ENCODE measurements around the gene KLHL15.
"Not testable (repeated sequence)": the region's sequence is repeated elsewhere in the genome, so short reads cannot be mapped to it uniquely, and the experiment has no call there.

KLHL15 gene

DNA sequence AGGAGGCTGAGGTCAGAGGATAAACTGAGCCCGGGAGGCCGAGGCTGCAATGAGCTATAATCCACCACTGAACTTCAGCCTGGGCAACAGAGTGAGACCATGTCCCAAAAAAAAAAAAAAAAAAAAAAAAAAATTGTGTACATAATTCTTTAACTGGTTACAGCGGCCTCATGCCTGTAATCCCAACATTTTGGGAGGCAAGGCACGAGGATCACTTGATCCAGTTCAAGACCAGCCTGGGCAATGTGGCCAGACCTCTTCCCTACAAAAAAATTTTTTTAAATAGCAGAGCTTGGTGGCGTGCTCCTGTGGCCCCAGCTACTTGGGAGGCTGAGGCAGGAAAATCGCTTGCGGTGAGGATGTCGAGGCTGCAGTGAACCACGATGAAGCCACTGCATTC, 9.3 kb downstream of the KLHL15 start:
- no peak for DNase-seq

GRCh38 chrX:24014388-24015018, 12.5 kb downstream of the KLHL15 start:
- no peak for DNase-seq

DNA sequence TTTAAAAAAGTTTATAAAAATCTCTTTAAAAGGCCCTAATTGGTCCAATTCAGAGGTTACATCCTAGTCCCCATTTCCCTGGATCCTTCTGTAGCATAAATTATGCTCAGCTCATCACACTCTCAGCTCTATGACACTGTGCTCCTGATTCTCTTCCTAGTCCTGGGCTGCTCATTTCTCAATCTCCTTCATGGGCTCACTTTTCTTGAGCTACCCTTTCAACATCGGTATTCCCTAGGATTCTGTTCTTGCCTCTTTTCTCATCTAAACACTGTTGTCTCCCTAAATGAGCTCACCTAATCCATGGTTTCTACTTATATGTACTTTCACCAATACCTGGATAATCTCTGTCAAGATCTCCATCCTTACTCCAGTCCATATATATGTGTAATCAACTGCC, 14.7 kb downstream of the KLHL15 start:
- no peak for DNase-seq

GRCh38 chrX:24005867-24006266, 21.1 kb downstream of the KLHL15 start:
- no peak for DNase-seq

GRCh38 chrX:24005028-24005427, 22.0 kb downstream of the KLHL15 start:
- no peak for DNase-seq

DNA sequence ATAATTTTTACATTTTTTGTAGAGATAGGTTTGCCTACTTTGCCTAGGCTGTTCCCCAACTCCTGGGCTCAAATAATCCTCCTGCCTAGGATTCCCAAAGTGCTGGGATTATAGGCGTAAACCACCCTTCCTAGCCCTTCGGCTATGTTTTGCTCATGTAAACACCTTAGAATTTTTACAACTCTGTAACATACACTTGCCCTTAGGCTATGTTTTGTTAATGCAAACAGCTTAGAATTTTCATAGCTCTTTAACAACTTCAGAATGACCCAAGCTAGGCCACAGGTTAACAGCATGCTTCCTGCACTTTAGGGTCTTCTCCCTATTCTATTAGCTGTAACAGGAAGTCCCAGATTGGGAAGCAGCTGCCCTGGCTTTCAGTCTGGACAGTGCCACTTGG, 24.2 kb downstream of the KLHL15 start:
- DNase-seq = no peak

DNA sequence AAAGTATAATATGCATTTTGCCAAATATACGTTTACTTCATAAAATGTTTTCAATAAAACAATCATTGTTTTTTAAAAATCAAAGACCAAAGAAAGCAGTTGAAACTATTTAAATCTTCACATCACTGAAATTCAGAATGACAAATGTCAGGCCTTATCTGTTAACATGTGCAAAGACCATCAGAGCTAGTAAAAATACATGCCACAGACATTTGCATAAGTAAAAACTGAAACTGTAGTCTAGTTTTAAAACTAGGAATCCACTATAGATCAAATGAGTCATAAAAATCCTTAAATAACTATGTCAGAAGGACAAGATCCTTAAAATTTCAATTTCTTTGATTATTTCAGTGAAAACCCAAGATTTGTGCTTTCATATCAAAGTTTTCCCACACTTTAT, 24.8 kb downstream of the KLHL15 start:
- DNase-seq = no peak

DNA sequence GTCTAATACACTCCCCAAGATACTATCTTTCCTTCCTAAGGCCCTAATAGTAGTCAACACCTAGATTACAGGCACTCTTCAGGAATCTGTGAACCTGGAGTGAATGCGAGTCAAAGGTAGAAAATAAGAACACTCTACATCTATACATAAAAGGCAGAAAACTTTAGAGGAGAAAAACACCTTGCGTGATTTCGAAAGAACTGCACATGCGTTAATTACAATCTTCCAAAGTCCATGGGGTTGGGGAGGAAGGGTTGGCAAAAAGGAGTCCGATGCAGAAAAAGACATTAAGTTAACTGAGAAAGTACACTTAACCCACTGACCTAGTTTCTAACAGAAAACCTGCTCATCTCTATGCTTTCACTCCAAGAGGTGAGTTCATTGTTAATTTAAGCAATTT, 27.3 kb downstream of the KLHL15 start:
- DNase-seq = no peak

GRCh38 chrX:23993012-23993633, 33.9 kb downstream of the KLHL15 start:
- no peak for DNase-seq

- no peak for DNase-seq
Observed at GRCh38 chrX:23992431-23992830, 34.6 kb downstream of the KLHL15 start.

DNA sequence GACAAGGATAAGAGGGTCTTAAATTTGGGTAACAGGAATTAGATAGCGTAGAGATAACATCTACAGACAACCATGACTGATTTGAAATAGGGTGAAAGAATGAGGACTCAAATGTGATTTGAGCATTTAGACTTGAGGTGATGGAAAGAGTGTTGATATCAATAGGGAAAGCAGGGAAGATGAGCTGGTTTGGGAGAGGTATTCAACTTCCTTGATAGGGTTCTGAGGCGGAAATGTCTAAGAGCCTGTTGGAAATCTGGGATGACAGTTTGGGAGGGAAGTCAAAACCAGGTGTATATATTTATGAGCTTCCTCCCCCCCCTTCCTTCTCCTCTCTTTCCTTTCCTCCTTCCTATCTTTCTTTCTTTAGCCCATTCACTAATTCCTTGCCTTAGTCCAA, 36.5 kb downstream of the KLHL15 start:
- DNase-seq = no peak

DNA sequence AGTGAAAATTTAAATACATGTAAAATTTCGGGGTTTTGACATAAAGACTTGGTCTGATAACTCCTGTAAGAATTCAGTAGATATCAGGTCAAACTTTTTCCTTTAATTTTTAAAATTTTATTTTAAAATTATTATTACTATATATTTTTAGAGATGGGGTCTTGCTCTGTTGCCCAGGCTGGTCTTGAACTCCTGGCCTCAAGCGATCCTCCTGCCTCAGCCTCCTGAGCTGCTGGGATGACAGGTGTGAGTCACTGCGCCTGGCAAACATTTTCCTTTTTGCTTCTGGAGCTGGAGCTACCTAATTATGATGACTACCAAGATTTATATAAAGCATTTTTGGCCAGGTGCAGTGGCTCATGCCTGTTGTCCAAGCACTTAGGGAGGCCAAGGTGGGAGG, 37.3 kb downstream of the KLHL15 start:
- no peak for DNase-seq

- no peak for DNase-seq
Observed at GRCh38 chrX:23982891-23983290, 44.1 kb downstream of the KLHL15 start.

- DNase-seq = no peak
Observed at GRCh38 chrX:23981711-23982110, 45.3 kb downstream of the KLHL15 start.

- no peak for DNase-seq
Observed at GRCh38 chrX:23981222-23981621, 45.8 kb downstream of the KLHL15 start.

GRCh38 chrX:23980011-23980441, 47.0 kb downstream of the KLHL15 start:
- DNase-seq = no peak

GRCh38 chrX:23978491-23978890, 48.5 kb downstream of the KLHL15 start:
- no peak for DNase-seq

GRCh38 chrX:23965630-23966029, 61.4 kb downstream of the KLHL15 start:
- DNase-seq = not testable (repeated sequence)

- DNase-seq = no peak
Observed at GRCh38 chrX:23964191-23964590, 62.8 kb downstream of the KLHL15 start.

GRCh38 chrX:23959781-23960180, 67.2 kb downstream of the KLHL15 start:
- peak; percentile 80 to 81 for DNase-seq

DNA sequence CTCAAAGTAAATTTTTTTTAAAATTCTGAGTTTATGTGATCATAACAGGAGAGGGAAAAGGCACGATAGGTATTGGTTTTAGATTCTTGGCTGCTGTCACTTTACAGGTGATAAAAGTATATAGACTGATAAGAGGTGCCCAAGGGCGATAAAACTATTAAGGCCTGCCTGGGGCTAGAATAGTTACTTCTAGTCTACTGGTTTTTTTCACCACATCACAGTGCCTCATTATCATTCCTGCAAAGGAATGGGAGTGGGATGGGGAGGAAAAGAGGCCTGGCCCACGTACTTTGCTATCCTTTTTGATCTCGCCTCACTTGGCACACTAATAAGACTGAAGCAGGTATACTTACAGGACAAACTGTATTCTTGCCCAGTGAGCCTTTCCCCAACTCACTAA, 72.6 kb downstream of the KLHL15 start:
- DNase-seq = no peak

DNA sequence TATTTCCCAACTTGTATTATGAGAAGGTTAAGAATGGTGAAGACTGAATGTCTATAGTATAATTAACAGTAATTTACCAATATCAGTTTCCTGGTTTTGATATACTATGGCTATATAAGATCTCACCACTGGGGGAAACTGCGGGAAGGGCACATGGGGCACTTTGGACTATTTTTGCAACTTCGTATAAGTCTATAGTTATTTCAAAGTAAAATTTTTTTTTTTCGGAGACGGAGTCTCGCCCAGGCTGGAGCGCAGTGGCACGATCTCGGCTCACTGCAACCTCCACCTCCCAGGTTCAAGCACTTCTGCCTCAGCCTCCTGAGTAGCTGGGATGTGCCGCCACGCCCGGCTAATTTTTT, 73.1 kb downstream of the KLHL15 start:
- DNase-seq = peak; percentile 0 to 1

GRCh38 chrX:23952984-23953907, 73.7 kb downstream of the KLHL15 start:
- peak; percentile 58 to 63 for DNase-seq

GRCh38 chrX:23952391-23952790, 74.6 kb downstream of the KLHL15 start:
- DNase-seq = no peak

Data from AML-193 (cell line).